Pons (tissue), 1 donor: Measurements from ENCODE around the gene PIK3AP1.

ENCODE experiments used
- DNase-seq: peaks from one replicate; pipeline ENCODE4 v3.0.0-alpha.2; 2016; ENCODE audit warnings: low spot score

The PIK3AP1 gene

DNA sequence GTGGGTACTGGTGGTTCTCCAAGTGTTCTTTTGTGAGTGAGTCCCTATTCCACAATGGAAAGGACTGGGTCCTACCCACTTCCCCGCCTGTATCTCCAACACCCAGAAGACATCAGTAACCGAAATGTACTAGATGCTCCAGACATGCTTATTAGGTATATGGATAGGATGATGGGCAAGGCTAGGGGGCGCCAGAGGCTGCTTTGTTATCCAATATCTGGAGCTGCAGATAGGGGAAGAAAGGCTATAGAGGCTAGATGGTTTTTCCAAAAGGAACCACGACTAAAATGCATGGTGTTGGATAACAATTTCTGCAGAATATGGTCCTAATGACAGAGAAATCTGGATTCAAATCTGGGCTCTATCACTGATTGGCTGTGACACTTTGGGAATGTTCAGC is 77.3 kb downstream of the PIK3AP1 start:
- DNase-seq: peak; percentile 75

DNA sequence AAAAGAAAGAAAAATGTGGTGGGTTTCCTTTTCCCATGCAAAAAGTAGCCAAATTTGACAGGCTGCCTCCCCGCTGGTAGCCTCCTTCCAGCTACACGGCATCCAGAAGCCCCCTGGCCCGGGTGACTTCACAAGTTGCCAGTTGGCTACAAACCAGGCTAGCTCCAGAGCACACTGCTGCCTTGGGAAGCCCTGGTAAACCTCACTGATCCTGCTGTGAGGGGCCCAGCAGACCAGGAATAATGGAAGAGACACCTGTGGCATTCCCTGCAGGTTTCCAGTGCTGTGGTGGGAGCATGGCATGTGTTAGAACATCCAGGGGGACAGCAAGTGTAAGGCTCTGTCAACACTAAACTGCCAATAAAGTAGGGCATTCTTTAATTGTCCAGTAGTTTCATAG is 77.8 kb downstream of the PIK3AP1 start:
- DNase-seq: no peak

DNA sequence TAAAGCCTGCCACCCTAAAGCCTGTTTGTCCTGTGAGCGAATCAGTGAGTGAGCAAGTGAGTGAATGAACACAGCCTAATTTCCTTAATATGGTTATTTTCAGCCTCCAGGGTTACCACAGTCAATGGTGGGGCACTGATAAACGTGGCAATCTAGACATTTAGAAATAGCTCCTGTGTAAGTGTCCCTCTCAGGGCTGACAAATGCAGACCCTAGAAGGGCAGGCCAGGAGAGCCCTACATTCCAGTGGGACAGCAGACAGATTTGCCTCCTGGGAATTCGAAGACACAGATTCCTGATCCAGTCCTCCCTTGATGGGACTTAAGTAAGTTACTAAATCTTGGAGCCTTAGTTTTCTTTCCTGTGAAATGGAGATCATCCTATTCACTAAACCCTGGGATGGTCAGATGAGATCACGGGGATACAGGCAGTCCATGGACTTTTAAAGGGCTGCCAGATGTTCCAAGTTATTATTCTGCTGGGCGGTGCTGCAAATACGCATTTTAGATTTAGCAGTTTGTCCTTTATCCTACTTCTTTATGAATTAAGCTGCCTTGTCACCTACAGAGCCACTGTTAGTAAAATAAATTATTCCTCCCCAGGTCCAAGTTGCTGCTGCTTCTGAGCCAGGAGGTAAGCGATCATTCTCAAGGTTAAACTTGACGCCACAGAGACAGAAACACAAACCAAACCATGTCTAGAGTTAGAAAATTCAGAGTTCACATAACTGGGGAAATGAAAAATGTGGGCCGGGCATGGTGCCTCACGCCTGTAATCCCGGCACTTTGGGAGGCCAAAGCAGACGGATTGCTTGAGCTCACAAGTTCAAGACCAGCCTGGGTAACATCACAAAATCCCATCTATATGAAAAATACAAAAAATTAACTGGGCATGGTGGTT is 78.7 kb downstream of the PIK3AP1 start:
- no peak for DNase-seq

DNA sequence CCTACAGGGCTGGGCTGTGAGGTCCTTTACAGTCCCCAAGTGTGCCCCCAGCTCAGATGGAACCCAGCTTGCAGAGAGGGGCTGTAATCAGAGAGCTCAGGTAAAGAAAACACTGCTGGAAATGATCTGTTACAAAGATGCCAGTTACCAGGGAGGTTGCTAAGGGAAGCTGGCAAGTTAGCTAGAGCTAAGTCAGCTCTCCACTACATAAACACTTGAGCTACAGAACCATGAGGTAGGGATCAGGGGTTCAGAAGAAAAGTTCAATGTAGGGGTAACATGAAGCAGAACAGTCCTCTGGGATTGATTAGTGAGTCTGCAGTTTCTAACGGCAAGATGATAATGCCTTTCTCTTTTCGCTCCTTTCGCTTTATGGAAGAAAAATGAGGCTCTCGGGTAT is 80.4 kb downstream of the PIK3AP1 start:
- no peak for DNase-seq

DNA sequence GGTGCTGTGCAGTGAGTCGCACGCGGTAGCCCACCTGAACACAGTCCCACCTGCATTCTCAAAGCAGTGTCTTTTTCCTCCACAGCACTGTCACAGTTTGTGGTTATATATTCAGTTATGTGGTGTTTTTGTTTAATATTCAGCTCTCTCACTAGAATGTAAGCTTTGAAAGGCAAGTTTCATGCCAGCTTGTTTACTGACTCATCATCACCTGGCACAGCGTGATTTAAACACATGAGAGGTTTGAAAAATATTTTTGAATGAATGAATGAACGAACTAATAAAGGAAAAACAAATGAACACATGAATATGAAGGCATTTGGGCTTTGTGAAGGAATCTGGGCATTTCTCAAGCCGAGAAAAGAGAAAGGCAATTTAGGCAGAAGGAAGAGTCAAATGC is 81.6 kb downstream of the PIK3AP1 start:
- DNase-seq: no peak

DNA sequence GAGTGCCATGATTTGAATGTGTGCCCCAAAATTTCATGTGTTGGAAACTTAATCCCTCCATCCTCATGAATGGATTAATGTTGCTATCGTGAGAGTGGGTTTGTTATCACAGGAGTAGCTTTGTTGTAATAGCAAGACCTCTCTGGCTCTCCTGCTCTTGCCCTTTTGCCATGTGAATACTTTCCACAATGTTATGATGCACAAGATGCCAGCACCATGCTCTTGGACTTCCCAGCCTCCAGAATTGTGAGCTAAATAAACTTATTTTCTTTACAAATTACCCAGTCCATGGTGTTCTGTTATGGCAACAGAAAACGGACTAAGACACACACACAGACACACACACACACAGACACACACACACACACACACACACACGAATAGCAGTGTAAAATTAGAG is 82.2 kb downstream of the PIK3AP1 start:
- no peak for DNase-seq

DNA sequence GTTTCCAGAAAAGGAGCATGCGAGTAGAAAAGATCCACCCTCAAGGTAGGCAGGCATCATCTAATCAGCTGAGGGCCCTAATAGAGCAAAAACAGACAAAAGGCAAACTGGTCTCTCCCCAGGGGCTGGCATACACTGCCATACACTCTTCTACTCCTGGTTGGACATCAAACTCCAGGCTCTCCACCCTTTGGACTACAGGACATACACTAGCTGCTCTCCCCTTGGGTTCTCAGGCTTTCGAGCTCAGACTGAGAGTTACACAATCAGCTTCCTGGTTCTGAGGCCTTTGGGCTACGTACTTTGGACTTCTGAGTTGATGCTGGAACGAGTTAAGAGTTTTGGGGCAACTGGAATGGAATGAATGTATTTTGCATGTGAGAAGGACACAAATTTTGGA is 82.6 kb downstream of the PIK3AP1 start:
- DNase-seq: no peak

DNA sequence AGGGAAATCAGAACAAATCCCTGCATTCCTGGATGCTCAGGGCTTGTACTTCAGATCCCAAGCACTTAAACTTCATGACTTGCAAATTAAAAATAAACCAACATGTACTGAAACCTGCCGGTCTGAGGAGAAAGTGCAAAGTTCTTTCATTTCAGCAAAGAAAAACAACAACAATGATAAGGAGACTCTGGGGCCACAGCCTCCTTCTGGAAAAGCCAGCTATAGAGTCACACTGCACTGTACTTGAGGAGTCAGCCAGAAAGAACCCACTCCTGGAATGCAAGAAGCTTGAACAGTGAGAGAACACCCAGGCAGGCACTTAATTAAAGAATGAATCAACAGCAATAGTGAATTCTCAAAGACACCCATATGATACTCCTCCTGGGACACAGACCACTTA is 83.8 kb downstream of the PIK3AP1 start:
- no peak for DNase-seq

DNA sequence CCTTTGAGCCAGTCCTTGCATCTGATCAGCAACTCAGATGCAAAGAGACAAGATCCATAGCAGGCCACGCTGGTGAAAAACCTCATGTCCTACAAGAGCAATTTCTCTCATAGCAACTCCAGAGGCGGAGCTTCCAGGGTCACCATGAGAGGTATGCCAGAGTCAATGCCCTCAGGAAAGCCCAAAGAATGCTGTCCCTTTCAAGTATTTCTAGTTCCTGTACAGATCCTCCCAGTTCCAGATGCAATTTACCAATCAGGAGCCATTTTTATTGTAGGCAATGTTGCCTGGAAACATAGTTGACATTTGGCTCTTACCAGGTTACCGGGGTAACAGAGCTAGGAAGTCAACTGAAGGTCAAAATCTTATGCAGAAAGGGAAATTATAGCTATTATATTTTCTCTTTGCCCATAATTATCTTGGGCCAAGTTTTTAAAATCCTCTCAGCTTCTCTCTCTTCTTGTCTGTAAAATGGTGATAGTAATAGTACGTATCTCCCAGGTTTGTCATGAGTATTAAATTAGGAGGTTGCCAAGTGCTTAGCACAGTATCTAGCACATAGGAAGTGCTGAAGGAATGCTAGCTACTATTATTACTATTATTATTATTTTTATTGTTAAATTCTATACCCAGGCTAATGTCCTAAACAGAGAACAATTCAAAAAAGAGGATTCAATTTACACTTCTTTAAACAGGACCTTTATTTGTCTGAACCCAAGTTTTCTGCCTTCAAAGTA is 87.2 kb downstream of the PIK3AP1 start:
- DNase-seq: no peak

DNA sequence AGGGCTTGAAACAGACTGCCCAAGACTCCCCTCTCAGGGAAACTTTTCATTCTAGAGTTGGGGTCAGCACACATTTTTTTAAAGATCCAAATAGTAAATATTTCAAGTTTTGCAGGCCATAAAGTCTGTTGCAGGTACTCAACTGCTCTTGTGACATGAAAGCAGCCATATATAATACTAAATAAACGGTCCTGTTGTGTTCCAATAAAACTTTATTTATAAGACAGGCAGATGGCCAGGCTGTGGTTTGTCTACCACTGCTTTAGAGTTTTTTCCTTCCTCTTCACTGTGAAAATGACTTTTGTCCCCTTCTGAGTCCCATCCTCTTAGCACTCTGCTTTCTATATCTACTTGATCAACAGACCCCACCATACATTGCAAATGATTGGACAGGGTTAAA is 93.0 kb downstream of the PIK3AP1 start:
- no peak for DNase-seq

DNA sequence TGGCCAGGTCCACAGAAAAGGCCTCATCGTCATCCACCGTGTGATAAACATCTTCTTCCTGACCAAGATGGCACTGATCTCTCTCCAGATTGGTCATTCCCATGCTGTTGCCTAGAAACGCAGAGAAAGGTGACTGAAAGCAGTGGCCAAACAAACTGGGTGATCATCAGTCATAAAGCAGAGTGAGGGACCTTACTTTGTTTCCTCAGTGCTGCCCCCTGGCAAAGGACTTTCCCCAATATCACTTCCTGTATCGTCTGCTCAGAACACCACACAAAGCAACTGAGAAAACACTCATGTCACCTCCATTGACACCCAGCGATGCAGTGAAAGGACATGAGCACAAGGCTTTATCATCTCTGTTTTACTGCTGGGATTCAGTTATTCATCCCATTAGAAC is 93.5 kb downstream of the PIK3AP1 start:
- no peak for DNase-seq

DNA sequence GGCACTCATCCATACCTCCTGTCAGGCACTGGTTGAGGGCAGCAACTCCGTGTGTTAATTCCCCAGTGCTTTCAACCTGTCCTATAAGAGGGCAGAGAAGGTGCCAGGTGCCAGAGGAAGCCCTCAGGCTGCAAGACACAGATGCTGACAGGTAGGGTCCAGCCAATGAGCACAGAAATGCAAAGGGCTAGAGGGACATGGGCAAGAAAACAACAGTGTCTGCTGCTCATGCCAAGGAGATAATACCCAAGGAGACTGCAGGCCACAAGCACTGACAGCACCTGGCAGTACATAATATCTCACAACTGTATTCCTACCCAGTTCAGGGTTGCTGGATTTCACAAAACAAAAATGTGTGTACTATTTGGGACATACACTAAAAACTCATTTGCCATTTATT is 95.1 kb downstream of the PIK3AP1 start:
- DNase-seq: no peak

DNA sequence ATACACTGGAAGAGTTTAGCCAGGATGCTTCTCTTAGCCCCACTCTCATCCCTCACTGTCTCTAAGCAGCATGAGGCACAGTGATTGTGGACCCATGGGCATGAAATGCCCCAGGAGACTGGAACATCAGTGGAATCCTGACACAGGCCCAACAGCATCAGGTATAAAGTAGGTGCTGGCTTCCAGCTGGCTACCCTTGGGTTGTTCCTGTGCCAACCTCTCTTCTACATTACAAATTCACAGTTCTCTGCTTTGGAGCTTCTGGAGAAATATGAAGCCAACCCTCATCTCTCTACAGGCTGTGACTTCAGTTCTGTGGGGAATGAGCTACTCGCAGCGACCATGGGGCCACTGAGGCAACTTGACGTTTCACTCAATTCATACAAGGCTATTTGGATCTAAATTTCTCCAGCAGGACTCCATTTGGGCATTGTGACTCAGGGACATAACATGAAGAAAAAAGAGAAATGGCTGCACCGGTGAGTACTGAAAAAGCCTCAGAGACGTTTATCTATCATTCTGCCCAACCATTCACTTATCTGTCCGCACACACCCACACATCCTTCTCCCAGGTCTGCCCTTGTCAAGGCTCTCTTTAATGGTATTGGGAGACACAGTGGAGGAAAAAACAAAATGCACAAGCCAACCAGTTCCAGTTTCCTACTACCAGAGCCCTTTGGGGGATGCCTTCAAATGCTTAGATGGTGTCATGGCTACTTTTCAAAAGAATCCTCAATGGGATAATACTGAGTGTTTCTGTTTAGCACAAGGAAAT is 98.1 kb downstream of the PIK3AP1 start:
- no peak for DNase-seq

DNA sequence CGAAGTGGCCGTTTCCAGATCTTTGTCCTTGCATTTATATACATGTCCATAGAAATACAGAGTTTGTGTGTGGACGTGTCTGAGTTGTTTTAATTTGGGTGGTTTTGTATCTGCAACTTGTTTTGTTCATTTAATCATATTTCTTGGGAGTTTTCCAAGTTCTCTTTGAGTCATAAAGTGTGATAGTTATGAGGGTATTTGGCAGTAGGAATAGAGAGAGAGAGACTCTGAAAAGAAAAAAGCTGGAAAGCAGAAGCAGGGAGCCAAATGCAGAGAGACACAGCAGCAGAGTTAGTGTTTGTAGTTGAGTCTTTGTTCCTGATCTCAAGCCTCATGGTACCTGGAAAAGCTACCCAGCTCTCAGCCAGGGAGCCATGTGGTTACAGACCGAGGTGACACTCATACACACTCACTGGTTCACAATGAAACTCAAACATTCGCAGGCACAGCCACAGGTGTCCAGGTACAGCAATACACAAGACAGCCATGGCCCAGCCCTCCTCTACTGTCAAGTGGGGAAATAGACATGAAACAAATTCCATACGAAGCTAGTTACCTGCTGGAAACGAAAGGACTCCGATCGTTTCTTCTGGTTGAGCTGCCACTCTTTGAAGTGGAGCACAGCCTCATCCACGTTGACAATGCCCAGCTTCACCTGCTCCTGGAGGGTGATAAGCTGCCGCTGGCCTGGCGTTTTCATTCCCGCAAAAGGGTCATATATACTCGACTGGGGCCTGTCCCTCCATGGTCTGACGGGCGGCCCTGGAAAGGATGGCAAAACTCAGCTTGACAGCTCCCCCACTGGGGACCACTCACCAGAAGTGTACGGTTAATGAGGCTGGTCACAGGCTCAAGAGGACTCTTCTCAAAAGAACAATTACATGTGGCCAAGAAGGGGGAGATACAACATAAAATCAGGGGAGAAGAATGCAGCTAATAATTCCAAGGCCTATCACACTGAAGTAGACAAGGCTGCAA is 100.2 kb downstream of the PIK3AP1 start:
- DNase-seq: no peak

DNA sequence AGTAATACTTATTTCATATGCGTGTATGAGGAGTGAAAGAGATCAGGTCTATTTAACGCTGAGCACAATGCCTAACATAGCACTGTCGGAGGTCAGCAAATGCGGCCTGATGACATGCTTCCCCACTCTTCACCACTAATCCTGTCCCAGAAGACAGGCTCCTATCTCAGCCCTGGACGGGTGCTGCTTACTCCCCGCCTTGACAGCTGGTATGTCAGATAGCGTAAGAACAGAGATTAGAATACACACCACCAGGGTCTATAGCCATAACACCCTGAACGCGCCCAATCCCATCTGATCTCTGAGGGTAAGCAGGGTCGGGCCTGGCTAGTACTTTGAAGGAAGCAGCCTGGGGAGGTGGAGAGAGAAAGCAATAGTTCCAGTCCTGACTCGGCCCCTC is 101.2 kb downstream of the PIK3AP1 start:
- no peak for DNase-seq

DNA sequence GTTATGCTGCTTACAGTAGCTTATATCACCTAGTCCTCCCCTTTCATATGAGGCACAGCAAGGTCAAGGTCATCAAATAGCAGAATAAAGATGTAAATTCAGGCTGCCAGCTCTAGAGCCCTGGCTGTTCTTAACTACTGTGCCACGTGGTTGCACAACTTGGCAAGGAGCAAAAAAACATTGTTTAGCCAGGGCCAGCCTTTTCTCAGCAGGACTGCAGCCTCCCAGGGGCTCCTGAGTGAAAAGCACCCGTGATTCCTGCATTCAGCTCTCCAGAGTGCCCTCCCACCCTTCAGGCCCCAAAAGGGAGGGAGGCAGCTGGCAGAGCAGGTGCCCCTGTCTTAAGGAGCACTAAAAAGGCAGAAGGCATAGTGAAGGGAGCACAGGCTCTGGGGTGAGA is 101.7 kb downstream of the PIK3AP1 start:
- DNase-seq: peak; percentile 79

DNA sequence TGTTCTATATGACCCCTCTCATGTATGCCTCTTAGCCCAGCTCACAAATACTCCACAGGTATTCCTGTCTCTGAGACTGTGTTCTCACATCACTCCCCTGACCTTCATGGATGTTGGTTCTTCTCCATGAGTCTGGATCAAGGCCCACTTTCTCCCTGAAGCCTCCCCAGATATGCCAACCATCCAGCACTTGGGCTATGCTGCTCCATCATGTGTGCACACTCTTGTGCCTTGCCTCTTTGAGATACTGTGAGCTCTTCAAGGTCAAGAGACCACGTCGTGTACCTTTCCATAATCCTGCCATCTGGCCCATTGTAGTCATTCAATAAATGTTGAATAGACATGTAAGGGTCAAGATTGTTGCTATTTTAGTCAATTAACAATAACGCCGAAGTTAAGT is 103.4 kb downstream of the PIK3AP1 start:
- no peak for DNase-seq

DNA sequence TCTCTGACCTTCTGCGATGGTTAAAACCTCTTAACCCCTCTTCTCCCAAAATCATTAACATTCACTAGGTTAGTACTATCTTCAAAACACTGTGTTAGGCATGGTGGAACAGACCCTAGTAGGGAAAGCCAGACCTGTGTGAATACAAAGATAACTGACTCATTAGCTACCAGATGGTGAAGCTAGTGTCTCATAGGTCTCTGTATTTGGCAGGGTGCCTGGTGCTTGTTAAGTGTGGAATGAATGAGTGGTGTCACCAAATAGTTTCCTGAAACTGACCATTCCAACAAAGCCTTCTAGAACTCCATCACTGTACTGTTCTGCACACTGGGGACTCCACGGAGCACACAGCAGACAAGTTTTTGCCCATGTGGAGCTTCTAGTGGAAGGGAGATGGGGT is 105.8 kb downstream of the PIK3AP1 start:
- no peak for DNase-seq

DNA sequence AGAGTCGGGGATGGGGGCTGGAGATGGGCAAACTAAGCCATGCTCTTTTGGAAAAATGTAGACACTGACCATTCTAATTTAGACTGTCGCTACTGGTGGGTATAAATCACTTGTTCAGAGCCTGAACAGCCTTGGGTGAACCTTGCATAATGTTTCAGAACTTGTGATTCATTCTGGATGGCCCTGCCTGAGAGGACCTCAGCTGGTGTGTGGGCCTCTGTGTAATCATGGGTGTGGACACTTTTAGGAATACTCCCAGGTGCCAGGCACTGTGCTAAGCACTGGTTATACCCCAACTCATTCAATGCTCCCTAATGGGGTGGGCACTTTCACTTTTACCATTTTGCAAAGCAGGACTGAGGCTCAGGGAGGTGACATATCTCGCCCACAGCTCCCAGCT is 106.7 kb downstream of the PIK3AP1 start:
- no peak for DNase-seq

DNA sequence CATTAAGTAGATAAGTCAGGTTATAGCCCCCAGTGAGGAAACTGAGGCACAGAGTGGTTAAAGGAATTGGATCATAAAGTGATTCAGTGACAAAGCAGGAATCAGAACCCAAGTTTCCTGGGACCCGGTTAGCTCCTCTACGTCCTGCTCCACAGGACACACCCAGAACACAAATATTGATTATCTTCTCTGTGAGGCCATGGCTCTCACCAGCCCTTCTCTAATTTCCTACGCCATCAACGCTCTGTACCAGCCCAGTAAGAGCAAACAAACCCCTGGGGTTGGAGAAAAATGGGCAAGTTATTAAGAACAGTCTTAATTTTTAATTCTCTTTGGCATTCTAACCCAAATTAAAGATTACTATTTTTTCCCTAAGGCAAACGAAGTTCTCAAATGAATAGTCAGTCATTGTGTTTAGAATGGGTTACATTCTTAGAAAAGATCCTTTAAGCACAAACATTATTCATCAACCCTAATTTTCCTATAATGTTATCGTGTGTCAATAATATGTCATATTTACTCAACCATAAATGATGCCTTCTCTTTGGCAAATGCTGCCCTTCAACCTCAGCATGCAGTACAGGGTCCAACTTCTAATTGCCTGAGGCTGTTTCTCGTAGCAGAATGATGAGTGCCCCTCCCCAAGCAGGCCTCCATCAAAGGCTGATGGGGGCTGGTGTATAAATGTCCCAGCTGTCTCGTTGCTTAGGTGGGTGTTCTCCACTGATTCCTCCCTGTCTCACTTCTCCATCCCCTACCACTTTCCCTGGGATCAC is 108.1 kb downstream of the PIK3AP1 start:
- no peak for DNase-seq

DNA sequence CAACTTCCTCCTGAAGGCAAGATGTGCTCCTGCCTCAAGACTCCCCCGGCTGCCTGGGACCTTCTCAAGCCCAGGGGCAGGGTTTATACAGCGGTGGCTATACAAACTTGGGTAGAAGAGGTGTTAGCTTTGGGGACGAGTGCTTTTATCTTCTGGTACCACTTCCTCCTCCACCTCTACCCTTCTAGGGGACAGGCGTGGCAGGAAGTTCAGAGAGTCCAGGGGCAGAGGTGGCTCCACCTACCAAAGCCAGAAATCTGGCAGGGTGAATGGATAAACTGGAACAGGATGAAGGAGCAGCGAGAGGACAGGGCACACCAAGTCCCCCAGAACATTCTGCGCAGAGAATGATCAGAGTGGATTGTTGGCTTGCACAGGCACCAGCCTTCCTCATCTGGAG is 109.5 kb downstream of the PIK3AP1 start:
- DNase-seq: no peak
